ENCODE data around the gene GPR31. TPM values are rescaled to one million over a fixed set of nuclear protein-coding genes. Genes with fewer than 3 reads are reported as not detected.

GPR31 gene
- total and polyA plus RNA-seq, 2 of the 4 experiments (the other 2 are of a cell fraction), result not detected

DNA sequence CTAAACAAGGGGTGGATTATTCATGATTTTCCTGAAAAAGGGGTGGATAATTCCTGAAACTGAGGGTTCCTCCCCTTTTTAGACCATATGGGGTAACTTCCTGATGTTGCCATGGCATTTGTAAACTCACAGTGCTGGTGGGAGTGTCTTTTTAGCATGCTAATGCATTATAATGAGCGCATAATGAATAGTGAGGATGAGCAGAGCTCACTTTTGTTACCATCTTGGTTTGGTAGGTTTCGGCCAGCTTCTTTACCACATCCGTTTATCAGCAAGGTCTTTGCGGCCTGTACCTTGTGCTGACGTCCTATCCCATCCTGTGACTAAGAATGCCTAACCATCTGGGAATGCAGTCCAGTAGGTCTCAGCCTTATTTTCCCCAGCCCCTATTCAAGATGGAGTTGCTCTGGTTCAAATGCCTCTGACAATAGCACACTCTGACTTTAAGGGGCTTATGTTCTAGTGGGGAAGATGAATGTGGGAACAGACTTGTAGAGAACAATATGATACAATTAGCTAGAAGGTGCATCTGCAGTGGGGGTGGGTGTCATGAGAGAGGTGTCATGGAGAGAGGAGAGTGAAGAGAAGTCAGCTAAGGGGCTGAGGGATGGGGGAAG, 4.2 kb upstream of the GPR31 start:
- ChIA-PET POLR2A (ENCODE audit: unreplicated experiment) (no interaction called here), CTCF (no interaction called here)
- Histone ChIP-seq H2AK9ac (replicated peaks; ENCODE audit: low read depth, low read length, poor library complexity) (no peak overlapping the region), H2BK120ac (ENCODE audit: low read depth, low read length) (no peak overlapping the region), H3K4me3 (ENCODE audit: insufficient read depth, low read depth, low read length) (no peak overlapping the region), H2BK20ac (ENCODE audit: low read depth, low read length) (no peak overlapping the region), H2AFZ (replicated peaks; ENCODE audit: low read length, poor library complexity) (no peak overlapping the region), H4K8ac (ENCODE audit: low read depth in 2 of 2, low read length in 2 of 2) (no peak overlapping the region), H3K27me3 (ENCODE audit: control insufficient read depth, insufficient read depth, low read length) (no peaks in the 10 kb centered on the region), H3K4ac (ENCODE audit: low read depth, low read length) (no peak overlapping the region), H2BK15ac (ENCODE audit: low read depth, low read length) (no peak overlapping the region), H3K4me1 (ENCODE audit: control insufficient read depth, insufficient read depth, low read length) (no peaks in the 10 kb centered on the region), H4K5ac (ENCODE audit: low read depth, low read length) (no peak overlapping the region), H3K36me3 (ENCODE audit: control insufficient read depth, insufficient read depth, low read length) (no peaks in the 10 kb centered on the region), H4K20me1 (ENCODE audit: insufficient read depth, low read length) (no peaks in the 10 kb centered on the region), H3K9me1 (ENCODE audit: insufficient read depth, low read length) (no peaks in the 10 kb centered on the region), H4K91ac (ENCODE audit: insufficient read depth, low read depth, low read length) (no peak overlapping the region), H2AK5ac (ENCODE audit: low read depth, low read length) (no peak overlapping the region), H3K9me3 (ENCODE audit: control insufficient read depth, insufficient read depth, low read length) (peaks cover 11% of the 10 kb centered on the region), H3K9ac (ENCODE audit: low read depth, low read length) (no peak overlapping the region), H3K18ac (ENCODE audit: low read depth, low read length) (no peak overlapping the region), H2BK5ac (ENCODE audit: low read depth, low read length, poor library complexity, severe bottlenecking) (no peak overlapping the region), H3K79me1 (ENCODE audit: low read depth in 1 of 2, low read length in 2 of 2) (no peaks in the 10 kb centered on the region), H3K4me2 (ENCODE audit: low read depth, low read length) (no peak overlapping the region), H3K14ac (replicated peaks; ENCODE audit: low read depth, low read length) (no peak overlapping the region), H3K23ac (ENCODE audit: low read depth, low read length) (no peak overlapping the region), H3K27ac (ENCODE audit: insufficient read depth, low read length) (no peak overlapping the region), H3K56ac (ENCODE audit: extremely low read depth, insufficient read depth, low read length) (no peak overlapping the region)
- TF ChIP-seq MAFK (IDR thresholded peaks at IDR 0.05; ENCODE audit: low read depth, low read length), result no peak
- TF ChIP-seq, protein P1, sequence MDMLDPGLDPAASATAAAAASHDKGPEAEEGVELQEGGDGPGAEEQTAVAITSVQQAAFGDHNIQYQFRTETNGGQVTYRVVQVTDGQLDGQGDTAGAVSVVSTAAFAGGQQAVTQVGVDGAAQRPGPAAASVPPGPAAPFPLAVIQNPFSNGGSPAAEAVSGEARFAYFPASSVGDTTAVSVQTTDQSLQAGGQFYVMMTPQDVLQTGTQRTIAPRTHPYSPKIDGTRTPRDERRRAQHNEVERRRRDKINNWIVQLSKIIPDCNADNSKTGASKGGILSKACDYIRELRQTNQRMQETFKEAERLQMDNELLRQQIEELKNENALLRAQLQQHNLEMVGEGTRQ (IDR thresholded peaks at IDR 0.05; ENCODE audit: low read depth, low read length), result no peak
- dilution Hi-C loops (cut with HindIII; ENCODE audit: low sequenced_read_pairs, unreplicated experiment), result no loop called here
- no TSS peak for BruUV-seq (replicated peaks)
- 80% methylated on average over 1 of the region's 5 CpGs; no CpG with 5 or more reads in 1 of the 2 experiments for WGBS, 2 experiments (ENCODE audit: extremely low coverage in 2 of 2, insufficient read length in 1 of 2)
- intact Hi-C loops (cut with micrococcal nuclease), result no loop called here
- DNase-seq, result no peak
- no peak for ATAC-seq (ENCODE audit: low read depth)
- in situ Hi-C loops (cut with MboI; ENCODE audit: low sequenced_read_pairs), result no loop called here
